Measurements from ENCODE around the gene NFIA.

NFIA gene

GRCh38 chr1:61130338-61131000 lies 48.1 kb downstream of the NFIA start:
- DNase-seq (ENCODE audit: low spot score), result no peak

DNA sequence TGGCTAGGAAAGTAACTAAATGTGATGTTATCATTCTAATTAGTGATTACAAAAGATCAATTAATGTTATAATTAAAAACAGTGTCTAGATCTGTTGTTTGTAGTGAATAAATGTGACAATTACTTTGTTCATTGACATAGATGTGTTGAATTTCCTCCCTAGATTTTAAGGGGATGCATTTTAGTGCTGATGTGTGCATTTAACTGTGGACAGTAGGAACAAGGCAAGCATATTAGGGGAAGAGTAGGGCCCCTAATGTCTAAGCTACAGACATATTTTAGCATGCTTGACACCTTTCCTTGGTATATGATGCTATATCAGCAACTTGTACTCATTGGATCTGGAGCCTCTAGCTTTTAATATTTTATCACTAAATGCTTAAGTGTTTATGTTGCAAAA lies 48.9 kb downstream of the NFIA start:
- DNase-seq (ENCODE audit: low spot score), result no peak

GRCh38 chr1:61131716-61132115 lies 49.4 kb downstream of the NFIA start:
- no peak for DNase-seq (ENCODE audit: low spot score)

- DNase-seq (ENCODE audit: low spot score), result no peak
Measured at GRCh38 chr1:61132176-61132638, 49.8 kb downstream of the NFIA start.

GRCh38 chr1:61132645-61133334 lies 50.4 kb downstream of the NFIA start:
- DNase-seq (ENCODE audit: low spot score), result no peak

DNA sequence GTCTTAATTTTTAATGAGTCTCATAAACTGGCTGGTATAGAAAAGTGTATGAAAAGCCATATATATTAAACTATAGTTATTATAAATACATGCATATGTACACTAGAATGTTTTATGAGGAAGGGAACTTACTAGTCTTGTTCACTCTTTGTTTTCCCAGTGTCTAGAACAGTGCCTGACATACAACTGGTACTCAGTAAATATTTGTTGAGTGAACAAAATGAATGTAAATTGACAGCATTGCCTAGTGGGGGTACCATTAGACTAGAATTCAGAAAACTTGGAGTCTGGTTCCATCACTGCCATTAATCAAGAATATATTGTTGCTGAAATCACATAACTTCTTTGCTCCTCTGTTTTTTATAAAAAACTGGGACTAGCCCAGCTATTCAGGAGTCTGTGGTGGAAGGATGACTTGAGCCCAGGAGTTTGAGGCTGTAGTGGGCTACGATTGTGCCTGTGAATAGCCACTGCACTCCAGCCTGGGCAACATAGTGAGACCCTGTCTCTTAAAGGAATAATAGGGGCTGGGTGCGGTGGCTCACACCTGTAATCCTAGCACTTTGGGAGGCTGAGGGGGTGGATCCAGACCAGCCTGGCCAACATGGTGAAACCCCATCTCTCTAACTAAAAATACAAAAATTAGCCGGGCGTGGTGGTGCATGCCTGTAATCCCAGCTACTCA lies 51.1 kb downstream of the NFIA start:
- DNase-seq (ENCODE audit: low spot score), result no peak

DNA sequence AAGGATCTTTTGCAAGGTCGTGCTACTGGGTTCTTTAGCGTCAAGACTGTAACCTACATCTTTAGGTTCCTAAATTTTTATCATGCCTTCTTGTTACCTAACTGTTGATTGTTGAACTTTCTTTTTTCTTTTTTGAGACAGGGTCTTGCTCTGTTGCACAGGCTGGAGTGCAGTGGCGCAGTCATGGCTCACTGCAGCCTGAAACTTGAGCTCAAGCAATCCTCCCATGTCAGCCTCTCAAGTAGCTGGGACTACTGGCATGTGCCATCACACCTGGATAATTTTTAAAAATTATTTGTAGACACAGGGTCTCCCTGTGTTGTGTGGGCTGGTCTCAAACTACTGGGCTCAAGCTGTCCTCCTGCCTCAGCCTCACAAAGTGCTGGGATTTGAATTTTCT lies 52.9 kb downstream of the NFIA start:
- no peak for DNase-seq (ENCODE audit: low spot score)

GRCh38 chr1:61138305-61138704 lies 55.9 kb downstream of the NFIA start:
- no peak for DNase-seq (ENCODE audit: low spot score)

DNA sequence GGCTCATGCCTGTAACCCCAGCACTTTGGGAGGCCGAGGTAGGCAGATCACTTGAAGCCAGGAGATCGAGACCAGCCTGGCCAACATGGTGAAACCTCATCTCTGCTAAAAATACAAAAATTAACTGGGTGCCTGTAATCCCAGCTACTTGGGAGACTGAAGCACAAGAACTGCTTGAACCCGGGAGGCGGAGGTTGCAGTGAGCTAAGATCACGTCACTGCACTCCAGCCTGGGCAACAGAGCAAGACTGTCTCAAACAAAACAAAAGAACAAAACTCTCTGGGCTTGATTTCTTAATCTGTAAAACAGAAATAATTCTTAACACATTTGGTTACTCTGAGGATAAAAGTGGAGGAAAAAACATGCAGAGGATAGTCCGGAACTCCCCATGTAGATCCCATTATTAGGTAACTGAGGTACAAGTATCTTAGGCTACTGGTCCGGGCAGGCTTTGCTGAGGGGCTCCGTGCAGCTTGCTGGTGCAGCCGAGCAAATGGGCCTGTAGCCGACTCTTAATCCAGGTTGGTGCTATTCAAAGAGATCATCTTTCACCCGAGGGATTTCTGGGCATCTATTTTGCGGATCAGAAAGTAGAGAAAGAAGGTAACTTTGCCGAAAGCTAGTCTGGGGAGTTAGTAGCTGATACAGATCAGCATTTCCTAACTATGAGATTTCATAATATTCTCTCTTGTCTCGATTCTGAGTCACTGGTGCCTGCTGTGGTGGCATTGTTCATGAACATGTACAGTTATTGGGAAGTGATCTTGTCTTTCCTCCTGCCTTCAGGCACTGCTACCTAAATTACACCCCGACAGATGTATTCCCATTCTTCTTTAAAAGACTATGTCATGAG lies 56.8 kb downstream of the NFIA start:
- DNase-seq (ENCODE audit: low spot score), result no peak

- DNase-seq (ENCODE audit: low spot score), result no peak
Measured at GRCh38 chr1:61139775-61140549, 57.6 kb downstream of the NFIA start.

- no peak for DNase-seq (ENCODE audit: low spot score)
Measured at GRCh38 chr1:61140778-61141177, 58.4 kb downstream of the NFIA start.

GRCh38 chr1:61141288-61142042 lies 59.1 kb downstream of the NFIA start:
- no peak for DNase-seq (ENCODE audit: low spot score)

DNA sequence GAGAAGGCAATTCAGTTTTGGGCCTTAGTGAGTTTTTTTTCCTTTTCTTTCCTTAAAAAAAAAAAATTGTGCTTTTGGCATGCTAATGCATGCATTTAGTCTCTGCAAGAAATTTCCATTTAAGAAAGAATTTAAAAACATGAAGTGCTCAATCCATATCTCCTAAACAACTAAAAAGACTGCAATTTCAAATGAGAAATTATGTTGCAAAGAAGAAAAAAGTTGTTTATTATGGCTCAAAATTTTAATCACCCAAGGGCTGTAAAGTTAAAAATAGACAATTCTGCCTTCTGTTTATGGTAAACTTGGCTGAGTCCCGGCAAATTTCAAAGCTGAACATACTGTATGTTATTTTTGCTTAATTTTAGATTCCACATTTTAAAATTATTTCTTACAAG lies 59.7 kb downstream of the NFIA start:
- DNase-seq (ENCODE audit: low spot score), result no peak

- DNase-seq (ENCODE audit: low spot score), result no peak
Measured at GRCh38 chr1:61142726-61143500, 60.6 kb downstream of the NFIA start.

DNA sequence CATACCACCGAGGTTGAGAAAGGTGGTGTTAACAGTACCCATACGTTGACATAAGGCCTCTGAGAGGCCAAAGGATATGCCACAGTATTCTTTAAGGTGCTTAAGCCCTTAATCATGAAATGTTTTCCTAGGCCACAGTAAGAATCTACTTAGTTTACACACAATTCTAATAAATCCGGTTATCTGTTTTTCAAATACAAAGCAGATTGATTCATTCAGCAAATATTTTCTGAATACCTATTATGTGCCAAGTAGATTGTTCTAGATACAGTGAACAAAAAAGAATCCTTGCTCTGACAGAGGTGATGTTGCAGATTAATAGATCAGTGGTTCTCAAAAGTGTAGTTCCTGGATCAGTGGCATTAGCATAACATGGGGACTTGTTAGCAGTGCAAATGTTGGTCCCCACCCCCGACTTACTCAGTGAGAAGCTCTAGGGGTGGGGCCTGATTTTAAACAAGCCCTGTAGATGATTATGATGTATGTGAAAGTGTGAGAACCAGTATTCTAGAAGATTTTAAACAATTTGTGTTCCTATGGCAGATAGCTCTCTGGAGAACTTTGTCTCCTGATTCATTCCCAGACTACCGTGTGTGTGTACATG lies 61.6 kb downstream of the NFIA start:
- no peak for DNase-seq (ENCODE audit: low spot score)

DNA sequence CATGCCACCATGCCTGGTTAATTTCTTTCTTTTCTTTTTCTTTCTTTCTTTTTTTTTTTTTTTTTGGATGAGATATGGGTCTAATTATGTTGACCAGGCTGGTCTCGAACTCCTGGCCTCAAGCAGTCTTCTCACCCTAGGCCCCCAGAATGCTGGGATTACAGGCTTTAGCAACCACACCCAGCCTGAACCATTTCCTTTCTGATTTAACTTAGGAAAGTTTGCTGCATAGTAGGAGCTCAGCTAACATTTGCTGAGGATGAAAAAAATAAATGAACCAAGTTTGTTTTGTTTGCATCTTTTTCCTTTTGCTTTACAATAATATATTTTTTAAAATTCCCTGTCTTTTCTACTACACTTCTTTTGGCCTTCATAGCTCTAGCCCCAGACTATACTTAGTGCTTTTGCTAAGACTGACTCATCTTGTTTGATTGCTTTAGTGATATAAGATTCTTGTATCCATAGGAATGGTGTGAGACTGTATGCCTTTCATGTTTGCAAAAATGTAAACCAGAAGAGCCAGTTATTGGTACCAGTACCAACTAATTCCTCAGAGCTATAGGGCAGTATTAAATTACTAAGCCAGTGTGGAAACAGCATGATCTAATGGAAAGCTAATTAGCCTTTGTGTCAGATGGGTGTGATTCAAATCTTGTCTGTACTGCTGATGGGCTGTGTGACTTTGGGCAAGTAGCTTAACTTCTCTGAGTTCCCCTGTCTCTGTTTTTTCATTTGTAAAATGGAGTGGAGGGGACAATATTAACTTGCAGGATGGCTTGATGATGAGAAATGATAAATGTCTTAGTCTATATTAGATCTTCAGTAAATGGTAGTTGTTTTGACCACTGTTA lies 66.9 kb downstream of the NFIA start:
- peak; percentile 16 for DNase-seq (ENCODE audit: low spot score)

GRCh38 chr1:61151565-61151964 lies 69.2 kb downstream of the NFIA start:
- DNase-seq (ENCODE audit: low spot score), result no peak

DNA sequence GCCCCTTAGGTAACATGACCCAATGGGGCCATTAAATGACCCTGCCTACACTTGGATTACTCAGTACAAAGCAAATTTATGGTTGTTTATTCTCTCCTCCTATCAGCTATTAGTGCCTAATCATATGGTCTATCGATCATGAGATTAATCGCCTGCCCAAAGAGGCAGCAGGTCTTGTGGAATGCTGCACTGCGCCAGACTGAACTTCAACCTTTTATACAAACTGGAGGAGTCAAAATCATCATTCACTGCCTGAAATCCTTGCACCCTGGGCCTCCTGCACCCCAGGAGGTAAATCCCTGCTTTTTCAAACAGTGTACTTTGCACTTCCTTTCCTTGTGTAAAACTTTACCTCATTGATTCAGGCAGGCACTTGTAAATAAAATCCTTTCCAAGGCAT lies 69.7 kb downstream of the NFIA start:
- no peak for DNase-seq (ENCODE audit: low spot score)
